NOMO-1 treated with DMSO at 0.1 percent for 48 hours (cell line): ENCODE results near the gene PTPRCAP.
"Not testable (repeated sequence)": the region's sequence is repeated elsewhere in the genome, so short reads cannot be mapped to it uniquely, and the experiment has no call there.

Experiments
- DNase-seq: peaks from one replicate; lab custom pipeline; 2025; ENCODE audit not compliant: unreplicated experiment; lab: John Stamatoyannopoulos, UW

Gene PTPRCAP

DNA sequence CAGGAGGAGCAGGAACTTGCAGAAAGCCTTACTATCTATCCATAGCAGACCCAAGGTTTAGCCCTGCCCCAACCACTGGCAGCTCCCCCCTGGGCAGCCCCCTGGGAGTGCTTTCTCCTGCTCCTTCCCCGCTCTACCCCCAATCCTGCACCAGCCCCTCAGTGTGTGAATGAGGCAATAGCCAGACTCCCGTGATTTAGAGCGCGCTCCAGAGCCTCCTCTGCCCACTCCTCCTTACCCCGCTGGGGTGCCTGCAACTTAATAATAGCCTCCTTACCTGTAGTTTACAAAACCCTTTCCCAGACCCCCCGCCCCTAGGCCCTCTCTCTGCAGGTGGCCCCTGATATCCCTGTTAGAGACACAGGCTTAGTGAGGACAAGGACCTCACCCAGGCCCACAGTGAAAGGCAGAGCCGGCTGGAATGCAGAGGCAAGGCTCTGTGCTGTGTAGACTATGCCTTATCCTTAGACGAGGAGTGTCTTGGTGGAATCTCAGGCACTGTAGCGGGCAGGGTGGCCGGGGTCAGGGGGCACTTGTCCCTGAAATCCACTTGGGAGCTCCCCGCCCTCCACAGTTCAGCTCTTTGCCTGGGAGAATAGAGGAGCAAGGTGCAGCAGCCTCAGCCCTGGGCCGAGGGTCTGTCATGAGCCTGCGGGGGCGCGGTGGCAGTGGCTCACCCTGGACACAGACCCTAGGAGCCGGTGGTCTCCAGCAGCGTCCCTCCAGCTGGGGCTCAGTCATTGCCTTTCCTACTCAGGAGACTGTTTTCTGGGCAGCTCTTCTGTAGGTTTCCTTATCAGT, 26.3 kb downstream of the PTPRCAP start:
- no peak for DNase-seq

DNA sequence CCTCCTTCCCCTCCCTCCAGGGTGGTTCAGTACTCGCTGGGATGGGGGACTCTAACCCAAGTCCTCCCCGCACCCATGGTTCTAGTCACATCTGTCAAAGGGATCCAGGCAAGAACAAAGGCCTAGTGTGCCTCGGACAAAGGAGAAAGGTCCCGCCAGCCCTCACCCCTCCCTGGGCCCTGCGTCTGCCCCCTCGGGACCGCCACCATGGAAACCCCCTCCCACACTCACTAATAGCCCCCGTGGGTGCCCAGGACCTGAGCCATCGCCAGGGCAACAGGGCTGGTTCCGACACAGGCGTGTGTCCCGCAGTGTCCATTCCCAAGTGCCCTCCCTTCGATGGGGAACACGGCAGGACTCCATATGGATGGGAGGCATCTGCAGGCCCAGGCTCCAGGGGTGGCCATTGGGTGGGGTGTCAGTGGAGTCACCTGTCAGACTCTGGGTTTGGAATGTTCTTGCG, 27.1 kb downstream of the PTPRCAP start:
- DNase-seq, result no peak

DNA sequence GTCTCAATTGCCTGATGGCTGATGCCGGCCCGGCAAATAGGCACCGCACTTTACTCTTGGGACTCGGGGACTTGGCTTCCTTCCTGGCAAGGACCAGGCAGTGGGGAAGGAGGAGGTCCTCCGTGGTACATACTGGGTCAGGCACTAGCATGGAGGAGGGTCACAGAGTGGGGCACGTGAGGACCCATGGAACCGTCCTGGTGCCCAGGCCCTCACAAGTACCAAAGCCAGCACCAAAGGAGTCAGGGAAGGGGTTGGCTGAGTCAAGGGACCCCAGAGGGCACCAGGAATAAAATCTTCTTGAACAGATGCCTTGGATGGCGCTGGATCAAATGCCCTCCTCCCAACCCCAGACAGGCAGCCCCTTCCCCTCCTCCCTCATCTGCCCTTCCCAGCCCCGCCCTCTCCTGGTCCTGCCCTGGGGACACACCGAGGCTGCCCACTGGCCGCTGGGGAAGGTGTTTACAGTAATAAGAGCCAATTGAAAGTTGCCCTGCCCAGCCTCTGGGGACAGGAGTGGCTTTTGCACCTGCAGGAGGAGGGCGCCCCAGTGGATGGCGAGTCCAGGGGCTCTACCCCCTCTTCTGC, 27.6 kb downstream of the PTPRCAP start:
- no peak for DNase-seq

DNA sequence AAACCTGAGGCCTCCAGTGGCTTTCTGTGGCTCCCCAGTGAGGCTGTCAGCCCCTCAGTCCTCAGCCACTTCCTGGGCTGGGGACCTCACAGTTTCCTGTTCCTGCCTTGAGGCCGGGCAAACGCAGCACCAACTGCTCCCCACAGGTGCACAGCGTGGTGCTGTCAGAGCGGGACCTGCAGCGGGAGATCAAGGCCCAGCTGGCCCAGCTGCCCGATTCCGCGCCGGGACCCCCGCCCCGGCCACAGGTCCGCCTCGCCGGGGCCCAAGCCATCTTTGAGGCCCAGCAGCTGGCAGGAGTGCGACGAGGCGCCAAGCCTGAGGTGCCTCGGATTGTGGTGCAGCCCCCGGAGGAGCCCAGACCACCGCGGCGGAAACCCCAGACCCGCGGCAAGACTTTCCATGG, 28.2 kb downstream of the PTPRCAP start:
- DNase-seq, result no peak

DNA sequence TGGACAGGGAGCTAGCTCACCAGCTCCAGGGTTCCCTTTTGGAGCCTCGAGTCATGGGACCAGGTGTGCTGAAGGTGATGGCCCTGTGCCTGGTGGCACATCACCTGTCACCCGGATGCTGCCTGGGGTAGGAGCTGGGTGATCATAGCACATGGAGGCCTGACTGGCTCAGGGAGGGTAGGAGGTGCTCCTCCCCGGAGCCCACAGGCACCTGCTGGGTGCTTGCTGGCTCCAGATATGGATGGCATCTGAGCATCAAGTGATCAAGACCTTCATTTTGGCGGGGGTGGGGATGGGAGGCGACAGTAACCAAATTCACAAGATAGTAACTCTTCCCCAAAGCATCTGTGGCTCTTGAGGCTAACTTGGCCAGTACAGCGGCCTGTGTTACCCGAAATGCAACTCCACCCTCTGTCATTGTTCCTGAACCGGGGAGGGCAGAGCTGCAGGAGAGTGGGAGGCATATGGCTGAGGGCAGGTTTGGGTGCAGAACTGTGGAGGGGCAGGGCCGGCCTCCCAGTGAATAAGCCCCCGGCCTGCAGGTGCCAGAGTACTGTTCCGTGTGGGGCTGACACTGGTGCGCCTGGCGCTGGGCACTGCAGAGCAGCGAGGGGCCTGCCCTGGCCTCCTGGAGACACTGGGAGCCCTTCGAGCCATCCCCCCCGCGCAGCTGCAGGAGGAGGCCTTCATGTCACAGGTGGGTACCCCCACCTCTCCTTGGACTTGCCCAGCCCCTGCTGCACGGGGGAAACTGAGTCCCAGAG, 28.9 kb downstream of the PTPRCAP start:
- DNase-seq, result no peak

DNA sequence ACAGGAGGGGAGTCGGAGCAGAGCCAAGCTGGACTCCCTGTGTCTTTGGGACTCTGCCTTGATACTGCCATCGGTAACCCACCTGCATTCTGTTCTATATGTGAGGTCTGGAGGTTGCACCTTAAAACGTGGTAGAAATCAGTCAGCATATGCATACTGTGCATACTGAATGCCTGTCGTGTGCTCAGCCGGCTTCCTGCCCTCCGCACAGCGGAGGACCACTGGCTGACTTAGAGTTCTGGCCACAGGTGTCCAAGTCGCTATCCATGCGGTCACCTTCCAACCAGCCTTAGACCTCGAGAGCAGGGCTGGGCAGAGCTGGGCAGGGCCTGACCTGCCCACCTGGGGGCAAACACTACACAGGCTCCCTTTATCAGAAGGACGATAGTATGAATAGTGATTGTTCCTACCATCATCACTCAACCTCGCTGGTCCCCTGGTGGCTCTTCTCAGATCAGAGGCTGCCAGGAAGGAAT, 29.8 kb downstream of the PTPRCAP start:
- DNase-seq, result no peak

DNA sequence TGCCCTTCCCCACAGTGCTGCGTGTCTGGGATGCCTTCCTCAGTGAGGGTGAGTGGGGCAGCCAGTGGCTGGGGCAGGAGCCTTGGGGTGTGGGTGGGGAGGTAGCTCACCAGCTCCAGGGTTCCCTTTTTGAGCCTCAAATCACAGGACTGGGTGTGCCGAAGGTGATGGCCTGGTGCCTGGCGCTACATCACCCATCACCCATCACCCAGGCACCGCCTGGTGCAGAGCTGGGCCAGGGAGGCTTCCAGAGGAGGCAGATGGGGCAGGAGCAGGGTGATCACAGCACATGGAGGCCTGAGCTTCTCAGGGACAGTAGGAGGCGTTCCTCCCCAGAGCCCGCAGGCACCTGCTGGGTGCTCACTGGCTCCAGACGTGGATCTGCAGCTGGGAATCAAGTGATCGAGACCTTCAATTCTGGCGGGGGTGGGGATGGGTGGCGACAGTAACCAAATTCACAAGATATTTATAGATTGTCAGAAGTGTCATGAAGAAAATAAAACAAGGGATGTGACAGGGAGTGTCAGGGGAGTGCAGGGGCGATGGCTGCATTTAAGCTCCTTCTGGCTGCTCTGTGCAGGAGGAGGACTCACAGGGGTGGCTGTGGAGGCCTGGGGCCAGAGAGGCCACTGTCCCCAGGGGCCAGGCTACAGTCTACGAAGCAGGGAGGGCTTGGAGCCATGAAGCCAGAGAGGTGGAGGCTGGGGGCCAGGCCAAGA, 30.4 kb downstream of the PTPRCAP start:
- DNase-seq, result no peak

DNA sequence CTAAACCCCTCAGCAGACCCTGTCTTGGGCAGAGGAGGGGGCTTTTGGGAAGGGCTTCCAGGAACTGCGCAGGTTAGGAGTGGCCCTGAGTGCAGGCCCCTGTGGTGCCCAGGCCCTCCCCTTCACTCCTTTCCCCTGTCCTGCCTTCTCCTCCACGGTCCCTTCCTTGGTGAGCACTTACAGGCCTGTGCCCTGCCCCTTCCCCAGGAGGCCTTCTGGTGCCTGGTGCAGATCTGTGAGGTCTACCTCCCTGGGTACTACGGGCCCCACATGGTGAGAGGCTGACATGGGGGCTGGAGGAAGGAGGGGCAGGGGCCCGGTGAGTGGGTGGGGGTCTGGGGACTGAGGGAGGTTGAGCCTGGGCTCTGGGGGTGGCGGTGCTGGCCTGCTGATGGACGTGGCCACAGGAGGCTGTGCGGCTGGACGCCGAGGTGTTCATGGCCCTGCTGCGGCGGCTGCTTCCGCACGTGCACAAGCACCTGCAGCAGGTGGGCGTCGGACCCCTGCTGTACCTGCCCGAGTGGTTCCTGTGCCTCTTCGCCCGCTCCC, 31.0 kb downstream of the PTPRCAP start:
- no peak for DNase-seq

DNA sequence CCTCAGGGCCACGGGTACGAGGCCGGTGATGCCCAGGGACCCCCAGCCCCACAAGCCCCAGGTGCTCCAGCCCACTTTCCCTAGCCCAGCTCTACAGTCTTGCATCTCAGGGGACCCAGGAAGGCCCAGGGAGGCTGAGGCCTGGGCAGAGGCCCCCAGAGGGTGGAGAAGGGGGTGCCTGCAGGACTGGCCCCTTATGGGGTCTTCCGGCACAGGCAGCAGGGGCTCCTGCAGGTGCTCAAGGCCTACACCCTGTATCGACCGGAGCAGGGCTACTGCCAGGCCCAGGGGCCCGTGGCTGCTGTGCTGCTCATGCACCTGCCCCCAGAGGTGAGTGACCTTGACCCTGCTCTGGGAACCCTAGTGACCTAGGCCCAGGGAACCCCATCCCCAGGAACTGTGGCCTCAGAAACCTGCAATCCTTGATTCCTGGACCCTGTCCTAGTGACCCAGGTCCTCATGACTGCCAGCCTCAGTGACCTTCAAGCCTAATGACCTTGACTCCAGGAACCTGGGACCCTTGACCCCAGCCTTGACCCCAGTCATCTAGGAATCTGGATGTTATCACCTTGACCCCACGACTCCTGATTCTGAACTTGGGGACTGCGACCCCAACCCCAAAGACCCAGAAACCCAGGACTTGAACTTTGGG, 31.7 kb downstream of the PTPRCAP start:
- DNase-seq, result no peak

DNA sequence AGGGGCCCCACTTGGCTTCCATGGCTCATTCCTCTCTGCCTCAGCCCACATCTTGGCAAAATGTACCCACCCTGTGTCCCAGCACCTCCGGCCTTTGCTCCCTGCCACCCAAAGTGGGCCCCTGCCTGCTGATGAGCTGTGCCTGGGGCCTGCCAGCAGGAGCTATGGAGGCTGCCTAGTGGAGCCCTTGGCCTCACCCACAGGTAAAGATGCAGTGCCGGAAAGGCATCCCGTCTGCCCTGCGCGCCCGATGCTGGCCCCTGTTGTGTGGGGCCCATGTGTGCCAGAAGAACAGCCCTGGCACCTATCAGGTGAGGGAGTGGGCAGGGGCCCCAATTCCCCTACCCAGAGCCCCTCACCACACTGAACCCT, 32.3 kb downstream of the PTPRCAP start:
- DNase-seq, result no peak

DNA sequence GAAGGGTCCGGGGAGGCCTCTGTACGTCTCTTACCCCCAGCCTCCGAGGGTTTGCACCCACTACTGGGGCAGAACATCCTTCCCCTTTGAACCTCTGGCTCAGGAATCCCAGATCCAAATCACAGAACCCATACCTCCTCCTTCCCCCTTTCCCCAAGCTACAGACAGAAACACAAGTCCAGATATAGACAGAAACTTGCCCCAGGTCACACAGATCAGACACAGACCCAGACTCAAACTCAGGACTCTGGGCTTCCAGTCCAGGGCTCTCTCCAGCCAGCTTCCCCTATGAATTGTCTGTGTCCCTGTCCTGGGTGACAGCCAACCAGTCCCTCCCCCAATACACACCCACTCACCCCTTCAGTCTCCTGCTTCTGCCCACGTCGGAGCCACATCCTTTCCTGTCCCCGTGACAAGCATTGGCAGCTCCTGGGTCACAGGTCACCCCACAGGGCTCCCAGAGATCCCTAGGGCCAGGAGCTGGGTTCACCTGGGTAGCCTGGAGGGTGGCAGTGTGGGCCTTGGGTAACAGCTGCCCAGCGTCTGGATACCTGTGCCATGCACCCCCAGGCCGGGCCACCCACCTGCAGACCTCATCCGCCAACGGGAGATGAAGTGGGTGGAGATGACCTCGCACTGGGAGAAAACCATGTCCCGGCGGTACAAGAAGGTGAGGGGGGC, 32.8 kb downstream of the PTPRCAP start:
- DNase-seq, result no peak

DNA sequence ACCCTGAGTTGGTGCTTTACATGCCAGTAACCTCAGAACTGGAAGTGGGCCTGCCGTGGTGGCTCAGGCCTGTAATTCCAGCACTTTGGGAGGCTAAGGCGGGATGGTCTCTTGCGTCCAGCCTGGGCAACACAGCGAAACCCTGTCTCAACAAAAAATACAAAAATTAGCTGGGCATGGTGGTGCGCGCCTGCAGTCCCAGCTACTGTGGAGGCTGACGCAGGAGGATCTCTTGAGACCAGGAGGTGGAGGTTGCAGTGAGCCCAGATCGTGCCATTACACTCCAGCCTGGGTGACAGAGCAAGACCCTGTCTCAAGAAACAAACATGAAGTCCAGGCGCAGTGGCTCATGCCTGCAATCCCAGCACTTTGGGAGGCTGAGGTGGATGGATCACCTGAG, 34.4 kb downstream of the PTPRCAP start:
- DNase-seq, result not testable (repeated sequence)

DNA sequence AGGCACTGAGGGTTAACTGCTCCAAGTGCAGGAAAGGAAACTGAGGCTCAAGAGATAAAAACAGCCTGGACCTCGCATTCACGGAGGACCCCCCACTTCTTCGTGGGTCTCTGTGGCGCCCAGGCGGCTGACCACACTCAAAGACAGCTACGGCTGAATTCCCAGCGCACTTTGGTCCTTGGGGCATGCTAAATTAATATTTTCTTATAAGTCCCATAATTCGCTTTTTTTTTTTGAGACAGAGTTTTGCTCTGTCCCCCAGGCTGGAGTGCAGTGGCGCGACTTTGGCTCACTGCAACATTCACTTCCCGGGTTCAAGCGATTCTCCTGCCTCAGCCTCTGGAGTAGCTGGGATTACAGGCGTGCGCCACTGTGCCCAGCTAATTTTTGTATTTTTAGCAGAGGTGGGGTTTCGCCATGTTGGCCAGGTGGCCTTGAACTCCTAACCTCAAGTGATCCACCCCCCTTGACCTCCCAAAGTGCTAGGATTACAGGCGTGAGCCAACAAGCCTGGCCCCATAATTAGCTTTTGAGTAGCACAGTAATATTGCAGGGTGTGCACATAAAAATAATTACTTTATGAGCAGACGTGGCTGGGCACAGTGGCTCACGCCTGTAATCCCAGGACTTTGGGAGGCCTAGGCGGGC, 35.2 kb downstream of the PTPRCAP start:
- peak; percentile 35 for DNase-seq

DNA sequence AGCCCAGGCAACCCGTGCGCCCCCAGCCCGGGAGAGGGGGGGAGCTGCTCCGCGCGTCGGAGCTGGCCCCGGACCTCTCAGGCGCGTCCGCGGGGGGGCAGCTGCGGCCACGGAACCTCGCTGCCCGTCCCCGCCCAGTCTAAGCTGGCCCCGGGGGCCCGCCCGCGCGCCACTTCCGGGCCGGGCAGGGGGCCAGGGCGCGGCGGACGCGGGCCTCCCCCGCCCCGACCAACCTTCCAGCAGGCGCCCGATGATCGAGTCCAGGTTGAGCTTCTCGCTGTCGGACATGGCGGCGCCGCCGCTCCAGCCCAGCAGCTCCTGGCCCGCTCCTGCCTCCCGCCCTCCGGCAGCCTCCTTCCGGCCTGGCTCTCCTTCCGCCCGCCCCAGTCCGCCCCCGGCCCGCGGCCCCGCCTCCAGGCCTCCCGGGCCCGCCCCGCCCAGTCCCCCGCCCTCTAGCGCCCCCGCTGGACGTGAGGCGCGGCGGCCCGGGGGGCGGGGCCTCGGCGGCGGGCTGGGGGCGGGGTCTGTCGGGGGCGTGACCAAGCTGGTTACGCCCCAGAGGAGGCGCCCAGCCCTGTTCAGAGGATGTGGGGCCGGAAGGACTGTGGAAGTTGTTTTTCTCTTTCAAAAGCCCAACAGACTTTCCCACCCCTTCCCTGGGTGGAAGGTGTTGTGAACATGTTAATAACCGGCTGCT, 35.8 kb downstream of the PTPRCAP start, which contains the start of gene PPP1CA:
PPP1CA (minus strand) TSS at position 364 of the 697 bp plus-strand sequence; CDS start at position 288, 76 bp downstream.
- DNase-seq, result peak; percentile 81

DNA sequence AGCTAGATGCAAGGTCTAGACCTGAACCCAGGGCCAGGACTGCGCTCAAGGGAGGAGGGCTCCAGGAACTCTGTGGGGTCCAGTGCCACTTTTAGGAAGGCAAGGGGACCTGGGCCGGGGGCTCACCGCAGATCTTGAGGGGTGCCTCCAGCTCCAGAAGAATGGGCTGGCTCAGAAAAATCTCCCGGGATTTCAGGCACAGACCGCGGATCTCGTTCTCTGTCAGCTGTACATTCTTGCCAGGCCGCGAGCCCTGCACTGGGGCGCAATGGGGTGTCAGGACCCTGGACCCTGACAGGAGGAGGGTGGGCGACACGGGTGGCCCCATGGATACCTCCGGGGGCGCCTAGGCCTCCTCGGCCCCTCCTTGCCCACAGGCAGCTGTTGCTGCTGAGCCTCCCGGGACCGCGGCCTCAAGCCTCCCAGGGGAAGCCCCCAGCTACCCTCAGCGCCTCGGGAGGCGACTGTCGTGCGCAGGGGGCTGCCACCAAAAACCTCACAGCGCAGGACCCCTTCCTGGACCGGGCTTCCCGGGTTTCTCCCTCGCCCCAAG, 36.5 kb downstream of the PTPRCAP start:
- DNase-seq, result no peak

DNA sequence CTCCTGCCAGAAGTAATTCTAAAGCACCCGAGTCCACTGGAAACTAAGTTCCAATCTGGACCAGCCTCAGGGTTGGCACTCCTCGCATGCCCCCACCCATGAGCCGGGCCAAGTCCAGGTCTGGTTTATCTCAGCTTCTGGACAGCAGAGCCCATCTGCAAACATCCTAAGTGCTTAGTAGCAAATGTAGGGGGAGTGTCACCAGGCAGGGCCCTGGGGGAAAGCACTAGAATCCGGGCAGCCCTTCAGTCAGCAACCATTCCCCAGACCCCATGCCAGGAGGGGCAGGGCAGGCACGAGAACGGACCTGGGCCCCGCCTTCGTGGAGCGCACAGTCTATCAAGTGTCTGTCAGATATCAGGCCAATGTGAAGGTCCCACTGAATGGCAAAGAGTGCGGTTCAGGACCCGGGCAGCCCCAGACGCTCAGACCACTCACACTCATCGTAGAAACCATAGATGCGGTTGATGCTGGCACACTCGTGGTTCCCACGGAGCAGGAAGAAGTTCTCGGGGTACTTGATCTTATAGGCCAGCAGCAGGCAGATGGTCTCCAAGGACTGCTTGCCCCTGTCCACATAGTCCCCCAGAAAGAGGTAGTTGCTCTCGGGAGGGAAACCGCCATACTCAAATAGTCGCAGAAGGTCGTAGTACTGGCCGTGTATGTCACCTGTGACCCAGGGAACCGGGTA, 37.1 kb downstream of the PTPRCAP start:
- peak; percentile 26 for DNase-seq

DNA sequence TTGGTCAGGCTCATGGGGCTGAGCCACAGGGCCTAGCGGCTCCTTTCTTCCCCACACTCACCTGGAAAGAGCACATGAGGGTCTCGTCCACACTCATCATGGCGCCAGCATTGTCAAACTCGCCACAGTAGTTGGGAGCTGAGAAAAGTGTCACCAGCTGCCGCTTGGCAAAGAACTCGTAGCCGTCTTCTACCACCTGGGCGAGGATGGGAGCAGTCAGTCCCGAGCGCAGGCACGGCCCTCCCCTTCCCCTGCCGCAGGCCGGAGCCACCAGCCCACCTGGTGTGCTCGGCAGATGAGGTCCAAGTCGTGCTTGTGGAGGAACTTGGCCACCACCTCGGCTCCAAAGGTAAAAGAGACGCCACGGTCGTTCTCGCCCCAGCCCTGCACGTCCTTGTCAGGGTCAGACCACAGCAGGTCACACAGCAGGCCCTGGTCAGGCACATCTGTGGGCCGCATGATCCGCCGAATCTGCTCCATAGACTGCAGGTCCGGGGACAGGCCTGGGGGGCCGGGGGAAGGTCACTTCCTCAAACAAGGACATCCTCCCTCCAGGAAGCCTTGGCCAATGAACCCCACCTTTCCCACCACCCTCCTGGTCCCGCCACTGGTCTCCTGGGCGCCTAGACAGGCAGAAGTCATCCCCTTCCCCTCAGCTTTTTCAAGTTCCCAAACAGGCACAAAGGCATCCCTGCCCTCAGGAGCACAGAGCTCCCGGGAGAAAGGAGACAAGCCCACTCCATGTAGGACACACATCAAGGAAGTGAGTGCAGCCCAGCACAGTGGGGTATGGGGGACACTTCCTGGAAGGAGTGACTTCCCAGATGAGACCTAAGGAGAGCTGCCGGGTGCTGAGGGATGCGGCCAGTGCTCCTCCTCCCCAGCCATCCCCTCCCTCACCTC, 38.6 kb downstream of the PTPRCAP start:
- no peak for DNase-seq
